PC-3 (cell line): Measurements from ENCODE around the gene SV2C.

Experiments
- CTCF ChIP-seq: fragments of 300-600 bp; sonication (generic); conservative IDR thresholded peaks from 2 replicates; pipeline ENCODE4 v1.5.1; 2017; ENCODE audit warnings: antibody characterized with exemption, low read depth, mild to moderate bottlenecking, low read length
- EZH2 ChIP-seq: fragments of 300-600 bp; sonication (generic); IDR thresholded peaks from one replicate; pipeline ENCODE4 v1.6.1; 2017; ENCODE audit warnings: antibody characterized with exemption, mild to moderate bottlenecking, low read length; ENCODE audit not compliant: unreplicated experiment
- EZH2phosphoT487 ChIP-seq: fragments of 300-600 bp; sonication (generic); IDR thresholded peaks from 2 replicates; pipeline ENCODE4 v1.6.1; 2018; ENCODE audit warnings: mild to moderate bottlenecking, antibody characterized with exemption, low read length, borderline replicate concordance

- TF ChIP-seq CTCF (no peak), EZH2 (no peak), EZH2phosphoT487 (no peak)
Observed at GRCh38 chr5:76224898-76225297, 141.7 kb downstream of the SV2C start.
